Caco-2 (cell line): ENCODE measurements around the gene PLCG1. TPM values are rescaled to one million over a fixed set of nuclear protein-coding genes. Genes with fewer than 3 reads are reported as not detected.

Source experiments
- BruUV-seq: library from RNA; stranded (reverse); fragments of 400-500 nt; replicated peaks from 2 replicates; lab custom pipeline; 2021; lab: Mats Ljungman, UMichigan
- CTCF ChIA-PET: fragments of 300-600 bp; sonication (Branson Sonifier 250); formaldehyde crosslinking; loops from one replicate; lab custom pipeline; 2022; ENCODE audit warnings: antibody characterized with exemption; lab: Charles Lee
- POLR2A ChIA-PET: fragments of 300-600 bp; sonication (Branson Sonifier 250); formaldehyde crosslinking; loops from one replicate; lab custom pipeline; 2022; ENCODE audit warnings: antibody characterized with exemption; lab: Charles Lee
- DNase-seq, 2 experiments: peaks; one replicate each; pipeline versions ENCODE4 v3.0.0 to v3.0.0-alpha.2; 2020 to 2022
- H3K27me3 ChIP-seq: replicated peaks from 2 replicates; pipeline ENCODE4 v1.6.0; 2011; ENCODE audit warnings: low read length; ENCODE audit not compliant: control insufficient read depth, insufficient read depth
- H3K36me3 ChIP-seq: 2 replicates; pipeline ENCODE4 v1.5.1; 2011; ENCODE audit warnings: low read length; ENCODE audit not compliant: control insufficient read depth, insufficient read depth
- H3K4me1 ChIP-seq: fragments of 250-450 bp; sonication (Bioruptor Pico); 2 replicates; pipeline ENCODE4 v1.5.1; 2020; ENCODE audit warnings: mild to moderate bottlenecking
- H3K4me3 ChIP-seq: 2 replicates; pipeline ENCODE4 v1.5.1; 2011; ENCODE audit warnings: low read depth, mild to moderate bottlenecking, control low read depth, low read length
- H3K9me3 ChIP-seq: fragments of 250-450 bp; sonication (Bioruptor Pico); 2 replicates; pipeline ENCODE4 v1.5.1; 2020; ENCODE audit warnings: mild to moderate bottlenecking, moderate library complexity
- H3K27ac Mint-ChIP-seq: one replicate; pipeline ENCODE4 v1.8.0; 2022; ENCODE audit warnings: mixed read lengths; ENCODE audit not compliant: unreplicated experiment
- H3K27me3 Mint-ChIP-seq: one replicate; pipeline ENCODE4 v1.8.0; 2022; ENCODE audit warnings: mixed read lengths; ENCODE audit not compliant: insufficient read depth, unreplicated experiment
- H3K36me3 Mint-ChIP-seq: one replicate; pipeline ENCODE4 v1.8.0; 2022; ENCODE audit warnings: mild to moderate bottlenecking, mixed read lengths; ENCODE audit not compliant: insufficient read depth, unreplicated experiment
- H3K4me1 Mint-ChIP-seq: one replicate; pipeline ENCODE4 v1.8.0; 2022; ENCODE audit warnings: low read depth, mixed read lengths; ENCODE audit not compliant: unreplicated experiment
- H3K4me3 Mint-ChIP-seq: one replicate; pipeline ENCODE4 v1.8.0; 2022; ENCODE audit warnings: mild to moderate bottlenecking, moderate library complexity, mixed read lengths; ENCODE audit not compliant: unreplicated experiment
- H3K9me3 Mint-ChIP-seq: one replicate; pipeline ENCODE4 v1.8.0; 2022; ENCODE audit warnings: mixed read lengths; ENCODE audit not compliant: unreplicated experiment
- CTCF ChIP-seq, 2 experiments: fragments of 200-600 bp in 1 of 2; IDR thresholded peaks; 1 replicate in 1 of 2; 2 replicates in 1 of 2; pipeline versions ENCODE4 v1.5.1 to v1.8.0; 2011 to 2022; ENCODE audit warnings: antibody characterized with exemption in 1 of 2, control low read depth in 1 of 2, inconsistent platforms in 1 of 2, low read depth in 1 of 2, low read length in 1 of 2, mild to moderate bottlenecking in 1 of 2, moderate library complexity in 1 of 2; ENCODE audit not compliant: insufficient read depth in 1 of 2, severe bottlenecking in 1 of 2, unreplicated experiment in 1 of 2
- intact Hi-C: fragments of 100-400 bp; cut with micrococcal nuclease; formaldehyde crosslinking; loops from one replicate; pipeline ENCODE4 v1.10.0; 2022; ENCODE audit not compliant: unreplicated experiment
- total RNA-seq: library from RNA; stranded (reverse); gene quantifications from 2 replicates; pipeline ENCODE4 v1.2.3, GENCODE V29; 2022

PLCG1 gene
- total RNA-seq, 1 experiment from 2014 or later, result 196 TPM

GRCh38 chr20:41203660-41204059, 66.3 kb downstream of the PLCG1 start:
- no peaks in the 10 kb centered on the region for H3K4me1 ChIP-seq

GRCh38 chr20:41204304-41205265, 67.2 kb downstream of the PLCG1 start:
- Mint-ChIP-seq H3K27ac (no peak overlapping the region), H3K4me3 (no peak overlapping the region), H3K36me3 (no peaks in the 10 kb centered on the region), H3K27me3 (peaks cover 5% of the 10 kb centered on the region), H3K4me1 (no peaks in the 10 kb centered on the region), H3K9me3 (no peaks in the 10 kb centered on the region)
- intact Hi-C loops, result no loop called here
- no TSS peak for BruUV-seq
- no peaks in the 10 kb centered on the region for H3K36me3 ChIP-seq
- no peak overlapping the region for H3K4me3 ChIP-seq
- no peak for DNase-seq
- no peaks in the 10 kb centered on the region for H3K9me3 ChIP-seq
- ChIA-PET POLR2A (no interaction called here), CTCF (interaction anchor here (0.6 kb wide), 1 partner anchor 206 kb away, joined by 3 read pairs; no protein-coding TSS in a partner anchor)
- no peaks in the 10 kb centered on the region for H3K27me3 ChIP-seq
- H3K4me1 ChIP-seq, result no peaks in the 10 kb centered on the region
- no peak for TF ChIP-seq CTCF (IDR thresholded peaks at IDR 0.05; ENCODE audit: insufficient read depth in 1 of 2, low read depth in 1 of 2, low read length in 1 of 2, severe bottlenecking in 1 of 2, unreplicated experiment in 1 of 2)

More at GRCh38 chr20:41203660-41204059, 66.3 kb downstream of the PLCG1 start:
- POLR2A ChIA-PET, result no interaction called here
- Mint-ChIP-seq H3K27me3 (peaks cover 5% of the 10 kb centered on the region), H3K4me3 (no peak overlapping the region), H3K4me1 (no peaks in the 10 kb centered on the region), H3K27ac (no peak overlapping the region), H3K9me3 (peaks cover 8% of the 10 kb centered on the region), H3K36me3 (no peaks in the 10 kb centered on the region)
- no peak for DNase-seq
- no peak for TF ChIP-seq CTCF (IDR thresholded peaks at IDR 0.05; ENCODE audit: insufficient read depth in 1 of 2, low read depth in 1 of 2, low read length in 1 of 2, severe bottlenecking in 1 of 2, unreplicated experiment in 1 of 2)
- intact Hi-C loops, result no loop called here
- no peaks in the 10 kb centered on the region for H3K27me3 ChIP-seq
- H3K4me3 ChIP-seq, result no peak overlapping the region
- H3K36me3 ChIP-seq, result no peaks in the 10 kb centered on the region
- H3K9me3 ChIP-seq, result peaks cover 6% of the 10 kb centered on the region
- CTCF ChIA-PET, result no interaction called here
- no TSS peak for BruUV-seq

- H3K4me1 ChIP-seq, result no peaks in the 10 kb centered on the region
- no peaks in the 10 kb centered on the region for H3K27me3 ChIP-seq
- H3K9me3 ChIP-seq, result no peaks in the 10 kb centered on the region
- H3K36me3 ChIP-seq, result no peaks in the 10 kb centered on the region
- H3K27me3 Mint-ChIP-seq, result peaks cover 5% of the 10 kb centered on the region
- intact Hi-C loops, result no loop called here
- ChIA-PET CTCF (interaction anchor here (0.5 to 1.4 kb wide), 3 partner anchors 135 to 401 kb away, joined by 3 read pairs; partner anchors contain the start of gene LPIN3), POLR2A (no interaction called here)
- no peak for TF ChIP-seq CTCF (IDR thresholded peaks at IDR 0.05; ENCODE audit: insufficient read depth in 1 of 2, low read depth in 1 of 2, low read length in 1 of 2, severe bottlenecking in 1 of 2, unreplicated experiment in 1 of 2)
- no peaks in the 10 kb centered on the region for H3K9me3 Mint-ChIP-seq
- no TSS peak for BruUV-seq
- H3K36me3 Mint-ChIP-seq, result no peaks in the 10 kb centered on the region
- H3K4me1 Mint-ChIP-seq, result no peaks in the 10 kb centered on the region
- no peak overlapping the region for H3K4me3 ChIP-seq
- H3K4me3 Mint-ChIP-seq, result no peak overlapping the region
- H3K27ac Mint-ChIP-seq, result no peak overlapping the region
- DNase-seq, result no peak
Measured at GRCh38 chr20:41205313-41205712, 68.0 kb downstream of the PLCG1 start.
